IMR-90 (cell line): ENCODE data around the gene PVALEF. TPM values are rescaled to one million over a fixed set of nuclear protein-coding genes. Genes with fewer than 3 reads are reported as not detected.

ENCODE experiments used
- ATAC-seq: fragments of 200-7000 bp; cut with Tn5 transposase; 2 replicates; pipeline ENCODE4 v1.9.1; 2020; ENCODE audit warnings: low read depth, mild to moderate bottlenecking, moderate library complexity
- BruUV-seq: library from RNA; stranded (reverse); fragments of 400-500 nt; replicated peaks from 2 replicates; lab custom pipeline; 2021; lab: Mats Ljungman, UMichigan
- CTCF ChIA-PET: fragments of 300-600 bp; formaldehyde crosslinking; extraction: SDS; loops from one replicate; lab custom pipeline; 2021; ENCODE audit warnings: antibody characterized with exemption; lab: Yijun Ruan, JAX
- POLR2A ChIA-PET: fragments of 300-600 bp; sonication (Branson Sonifier 250); formaldehyde crosslinking; loops from one replicate; lab custom pipeline; 2022; ENCODE audit warnings: antibody characterized with exemption; ENCODE audit not compliant: unreplicated experiment; lab: Charles Lee
- DNase-seq: peaks from one replicate; pipeline ENCODE4 v3.0.0; 2013
- H2AFZ ChIP-seq: replicated peaks from 2 replicates; pipeline ENCODE3; 2013; ENCODE audit warnings: low read length, mild to moderate bottlenecking; ENCODE audit not compliant: poor library complexity
- H2AK5ac ChIP-seq: 2 replicates; pipeline ENCODE4 v1.6.1; 2013; ENCODE audit warnings: low read depth, low read length, inconsistent platforms
- H2AK9ac ChIP-seq: replicated peaks from 2 replicates; pipeline ENCODE3; 2013; ENCODE audit warnings: mild to moderate bottlenecking, low read depth, low read length, moderate library complexity; ENCODE audit not compliant: poor library complexity
- H2BK120ac ChIP-seq: 2 replicates; pipeline ENCODE4 v1.6.1; 2013; ENCODE audit warnings: low read depth, low read length, inconsistent platforms
- H2BK15ac ChIP-seq: 3 replicates; pipeline ENCODE4 v1.6.1; 2013; ENCODE audit warnings: low read depth, low read length, inconsistent platforms
- H2BK20ac ChIP-seq: 2 replicates; pipeline ENCODE4 v1.6.1; 2013; ENCODE audit warnings: low read depth, mild to moderate bottlenecking, inconsistent platforms, low read length, moderate library complexity
- H2BK5ac ChIP-seq: 2 replicates; pipeline ENCODE4 v1.6.1; 2013; ENCODE audit warnings: mild to moderate bottlenecking, low read depth, low read length, inconsistent platforms; ENCODE audit not compliant: poor library complexity, severe bottlenecking
- H3K14ac ChIP-seq: replicated peaks from 2 replicates; pipeline ENCODE4 v1.6.1; 2013; ENCODE audit warnings: low read depth, low read length, inconsistent platforms
- H3K18ac ChIP-seq: 2 replicates; pipeline ENCODE4 v1.6.1; 2013; ENCODE audit warnings: low read depth, low read length, control low read depth
- H3K23ac ChIP-seq: 2 replicates; pipeline ENCODE4 v1.6.1; 2013; ENCODE audit warnings: low read depth, low read length, inconsistent platforms
- H3K27ac ChIP-seq: 2 replicates; pipeline ENCODE4 v1.5.1; 2013; ENCODE audit warnings: mild to moderate bottlenecking, control low read depth, low read length; ENCODE audit not compliant: insufficient read depth
- H3K27me3 ChIP-seq: 2 replicates; pipeline ENCODE4 v1.6.1; 2013; ENCODE audit warnings: low read length; ENCODE audit not compliant: control insufficient read depth, insufficient read depth
- H3K36me3 ChIP-seq: 2 replicates; pipeline ENCODE4 v1.6.1; 2013; ENCODE audit warnings: low read length, mixed read lengths; ENCODE audit not compliant: control insufficient read depth, insufficient read depth
- H3K4ac ChIP-seq: 2 replicates; pipeline ENCODE4 v1.6.1; 2013; ENCODE audit warnings: low read depth, low read length, inconsistent platforms
- H3K4me1 ChIP-seq: 2 replicates; pipeline ENCODE4 v1.6.1; 2013; ENCODE audit warnings: low read length, mixed read lengths; ENCODE audit not compliant: control insufficient read depth, insufficient read depth
- H3K4me2 ChIP-seq: 2 replicates; pipeline ENCODE4 v1.6.1; 2013; ENCODE audit warnings: low read depth, mild to moderate bottlenecking, control low read depth, low read length, moderate library complexity
- H3K4me3 ChIP-seq: 2 replicates; pipeline ENCODE4 v1.5.1; 2013; ENCODE audit warnings: low read depth, mild to moderate bottlenecking, control low read depth, low read length, moderate library complexity; ENCODE audit not compliant: insufficient read depth
- H3K56ac ChIP-seq: 2 replicates; pipeline ENCODE4 v1.6.1; 2013; ENCODE audit warnings: low read length, inconsistent platforms; ENCODE audit not compliant: insufficient read depth; ENCODE audit errors: extremely low read depth
- H3K79me1 ChIP-seq, 2 experiments: 2 replicates each; pipeline ENCODE4 v1.6.1; 2013; ENCODE audit warnings: low read length in 2 of 2, inconsistent platforms in 1 of 2, low read depth in 1 of 2
- H3K9ac ChIP-seq: 2 replicates; pipeline ENCODE4 v1.6.1; 2013; ENCODE audit warnings: low read depth, low read length, control low read depth
- H3K9me1 ChIP-seq: 2 replicates; pipeline ENCODE4 v1.6.1; 2013; ENCODE audit warnings: low read length, inconsistent platforms; ENCODE audit not compliant: insufficient read depth
- H3K9me3 ChIP-seq: 2 replicates; pipeline ENCODE4 v1.6.1; 2013; ENCODE audit warnings: low read length; ENCODE audit not compliant: control insufficient read depth, insufficient read depth
- H4K20me1 ChIP-seq: 2 replicates; pipeline ENCODE4 v1.6.1; 2013; ENCODE audit warnings: low read length, inconsistent platforms; ENCODE audit not compliant: insufficient read depth
- H4K5ac ChIP-seq: 2 replicates; pipeline ENCODE4 v1.6.1; 2013; ENCODE audit warnings: mild to moderate bottlenecking, low read depth, low read length, control low read depth
- H4K8ac ChIP-seq, 2 experiments: 2 replicates each; pipeline ENCODE4 v1.6.1; 2013; ENCODE audit warnings: low read depth in 2 of 2, low read length in 2 of 2, control low read depth in 1 of 2, inconsistent platforms in 1 of 2
- H4K91ac ChIP-seq: 2 replicates; pipeline ENCODE4 v1.6.1; 2013; ENCODE audit warnings: low read depth, low read length, inconsistent platforms; ENCODE audit not compliant: insufficient read depth
- RCOR1 ChIP-seq: IDR thresholded peaks from 2 replicates; pipeline ENCODE4 v1.6.1; 2012; ENCODE audit warnings: mild to moderate bottlenecking, low read length, improper control_type of control experiment; ENCODE audit not compliant: insufficient replicate concordance
- WGBS, 2 experiments: methylation state at CpG; one replicate each; pipeline versions ENCODE4 v1.1.5 to v1.1.7; 2013; ENCODE audit warnings: missing lambda C conversion rate in 2 of 2; ENCODE audit not compliant: insufficient read length in 1 of 2; ENCODE audit errors: extremely low coverage in 2 of 2; 5-methylcytosine and 5-hydroxymethylcytosine counted together
- dilution Hi-C: fragments of 300-500 bp; cut with HindIII; formaldehyde crosslinking; loops from one replicate; pipeline ENCODE4 v1.14.3; 2018; ENCODE audit warnings: low sequenced_read_pairs; ENCODE audit not compliant: unreplicated experiment
- in situ Hi-C: fragments of 300-500 bp; cut with MboI; formaldehyde crosslinking; loops from 3 replicates; pipeline ENCODE4 v1.14.3; 2019; ENCODE audit warnings: low sequenced_read_pairs, inconsistent platforms, mixed read lengths
- intact Hi-C: fragments of 100-400 bp; cut with micrococcal nuclease; formaldehyde crosslinking; loops from 2 replicates; pipeline ENCODE4 v1.10.0; 2022
- polyA plus RNA-seq, 3 experiments: library from polyadenylated mRNA; depleted of rRNA; stranded (reverse); fragments of >200 nt; gene quantifications; 2 replicates each; pipeline ENCODE4 v1.2.3, GENCODE V29; 2012; ENCODE audit warnings: low replicate concordance in 1 of 3
- total RNA-seq: library from RNA; depleted of rRNA; stranded (reverse); fragments of >200 nt; gene quantifications from 2 replicates; pipeline ENCODE4 v1.2.3, GENCODE V29; 2012

The PVALEF gene
- total and polyA plus RNA-seq, 2 of the 4 experiments (the other 2 are of a cell fraction): not detected

DNA sequence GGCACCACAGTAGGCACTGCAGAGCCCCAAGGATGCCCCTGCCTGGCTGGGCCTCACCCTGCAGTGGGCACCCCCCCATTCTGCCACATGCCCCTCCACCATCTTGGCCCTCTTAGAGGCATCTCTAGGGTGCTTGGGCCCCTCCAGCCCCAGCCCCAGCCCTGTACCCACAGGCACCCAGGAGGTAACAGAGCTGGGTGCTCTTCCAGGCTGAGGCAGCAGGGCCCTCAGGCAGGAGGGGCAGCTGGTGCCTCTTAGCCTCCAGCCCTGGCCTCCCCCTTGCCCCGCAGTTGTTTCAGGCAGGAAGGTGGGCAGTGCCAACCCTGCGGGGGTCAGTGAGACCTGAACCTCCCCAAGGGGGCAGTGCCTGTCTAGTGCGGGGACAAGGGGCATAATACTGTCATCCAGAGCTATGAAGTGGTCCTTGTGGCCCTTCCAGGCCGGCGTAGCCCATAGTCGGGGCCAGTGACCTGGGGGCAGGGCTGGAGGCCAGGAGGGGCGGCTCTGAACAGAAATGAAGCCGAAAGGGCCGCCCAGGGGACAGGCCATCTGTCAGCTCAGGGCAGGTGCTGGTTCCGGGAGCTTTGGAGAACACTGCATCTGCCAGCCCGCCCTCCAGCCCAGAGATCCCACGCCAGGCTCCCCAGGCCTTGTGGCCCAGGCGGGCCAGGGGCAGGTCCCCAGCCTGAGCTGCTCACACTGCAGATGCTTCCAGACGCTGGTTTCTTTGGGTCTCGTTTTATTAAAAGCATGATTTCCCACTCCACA is 5.6 kb downstream of the PVALEF start:
- Histone ChIP-seq H3K9ac (no peak overlapping the region), H2AK9ac (no peak overlapping the region), H3K18ac (no peak overlapping the region), H3K27me3 (peaks cover 21% of the 10 kb centered on the region), H2BK20ac (no peak overlapping the region), H2AFZ (no peak overlapping the region), H4K5ac (no peak overlapping the region), H4K20me1 (0 out of 2 replicates have a peak, but pooled peaks cover 3% of the 10 kb centered on the region), H4K8ac (no peak overlapping the region), H3K4me1 (0 out of 2 replicates have a peak, but pooled peaks cover 2% of the 10 kb centered on the region), H4K91ac (no peak overlapping the region), H2BK15ac (no peak overlapping the region), H3K9me3 (no peaks in the 10 kb centered on the region), H3K4me2 (no peak overlapping the region), H3K36me3 (no peaks in the 10 kb centered on the region), H3K27ac (no peak overlapping the region), H3K56ac (no peak overlapping the region), H3K23ac (no peak overlapping the region), H2BK120ac (no peak overlapping the region), H3K79me1 (no peaks in the 10 kb centered on the region), H3K4me3 (no peak overlapping the region), H2AK5ac (no peak overlapping the region), H3K14ac (no peak overlapping the region), H3K4ac (no peak overlapping the region), H3K9me1 (no peaks in the 10 kb centered on the region), H2BK5ac (no peak overlapping the region)
- intact Hi-C loops (no loop called here), in situ Hi-C loops (no loop called here), dilution Hi-C loops (no loop called here)
- 80% methylated on average over 12 of the region's 15 CpGs; no CpG with 5 or more reads in 1 of the 2 experiments for WGBS, 2 experiments
- ChIA-PET CTCF (no interaction called here), POLR2A (no interaction called here)
- DNase-seq (no peak), ATAC-seq (no peak)
- TF ChIP-seq RCOR1: no peak
- BruUV-seq: no TSS peak
